ENCODE results near the gene ADAMTS12.

GRCh38 chr5:33558489-33558888, 333.3 kb downstream of the ADAMTS12 start:
- no peak for TF ChIP-seq EP300 (IDR thresholded peaks at IDR 0.05; ENCODE audit: borderline replicate concordance in 1 of 2, low read depth in 1 of 2, low read length in 1 of 2)
- TF ChIP-seq CTCF (IDR thresholded peaks at IDR 0.05) = no peak
- no peak for TF ChIP-seq POLR2AphosphoS5 (IDR thresholded peaks at IDR 0.05; ENCODE audit: low read depth, low read length)

All from SK-N-SH (cell line).